Measurements from ENCODE around the gene GPD1L. TPM values are rescaled to one million over a fixed set of nuclear protein-coding genes. Genes with fewer than 3 reads are reported as not detected.

Gene GPD1L
- total RNA-seq, 1 donor from 2014 or later: 11.2 TPM

DNA sequence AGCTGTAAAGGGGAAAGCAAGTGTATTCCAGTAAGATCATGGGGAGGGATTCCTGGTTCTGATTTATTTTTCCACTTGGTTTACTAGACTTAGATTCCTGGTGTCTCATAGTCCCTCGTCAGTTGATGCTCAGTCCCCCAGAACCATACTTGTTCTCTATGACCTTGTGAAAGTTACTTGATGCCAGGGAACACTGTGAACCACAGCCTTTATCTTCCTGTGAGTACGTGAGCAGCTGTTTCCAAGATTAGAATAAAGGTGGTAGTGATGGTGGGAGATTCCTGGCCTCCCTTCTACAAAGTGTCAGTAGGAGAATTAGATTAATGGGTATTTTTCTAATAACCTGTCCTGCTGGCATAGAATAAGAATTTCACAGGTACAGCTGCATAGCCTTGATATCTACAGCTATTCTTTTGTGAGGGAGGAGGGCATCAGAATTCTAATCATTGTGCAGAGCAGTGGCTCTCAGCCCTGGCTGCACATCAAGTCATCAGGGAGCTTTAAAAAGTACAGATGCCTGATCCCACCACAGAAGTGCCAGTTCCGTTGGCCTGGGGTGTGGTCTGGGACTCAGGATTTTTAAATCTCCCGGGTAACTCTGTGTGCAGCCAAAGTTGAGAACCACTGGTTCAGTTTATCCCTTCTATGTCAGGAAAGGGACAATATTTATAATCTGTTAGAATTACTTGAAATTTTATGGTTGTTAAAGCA, 20.0 kb downstream of the GPD1L start:
- Histone ChIP-seq H3K9me3 (ENCODE audit: insufficient read depth, low read depth, low read length) (no peaks in the 10 kb centered on the region), H3K4me2 (ENCODE audit: low read length) (no peak overlapping the region), H3K4me1 (ENCODE audit: insufficient read depth, low read length) (no peaks in the 10 kb centered on the region), H3K36me3 (ENCODE audit: insufficient read depth, low read length) (no peaks in the 10 kb centered on the region), H3K27me3 (ENCODE audit: insufficient read depth, low read length) (no peaks in the 10 kb centered on the region), H3K79me2 (ENCODE audit: insufficient read depth, low read length) (no peaks in the 10 kb centered on the region), H3K4me3 (ENCODE audit: insufficient read depth, low read depth, low read length) (no peak overlapping the region), H4K20me1 (ENCODE audit: insufficient read depth, low read length) (no peaks in the 10 kb centered on the region), H2AFZ (ENCODE audit: low read depth, low read length) (no peak overlapping the region), H3K9ac (ENCODE audit: low read length) (no peak overlapping the region), H3K27ac (ENCODE audit: low read depth, low read length) (no peak overlapping the region)
- H3K4me3 Mint-ChIP-seq (ENCODE audit: unreplicated experiment): no peak overlapping the region
- no peaks in the 10 kb centered on the region for H3K27me3 Mint-ChIP-seq (ENCODE audit: low read depth, unreplicated experiment)
- TF ChIP-seq EZH2 (IDR thresholded peaks at IDR 0.05; ENCODE audit: insufficient read depth, low read length): no peak
- TF ChIP-seq, protein P1, sequence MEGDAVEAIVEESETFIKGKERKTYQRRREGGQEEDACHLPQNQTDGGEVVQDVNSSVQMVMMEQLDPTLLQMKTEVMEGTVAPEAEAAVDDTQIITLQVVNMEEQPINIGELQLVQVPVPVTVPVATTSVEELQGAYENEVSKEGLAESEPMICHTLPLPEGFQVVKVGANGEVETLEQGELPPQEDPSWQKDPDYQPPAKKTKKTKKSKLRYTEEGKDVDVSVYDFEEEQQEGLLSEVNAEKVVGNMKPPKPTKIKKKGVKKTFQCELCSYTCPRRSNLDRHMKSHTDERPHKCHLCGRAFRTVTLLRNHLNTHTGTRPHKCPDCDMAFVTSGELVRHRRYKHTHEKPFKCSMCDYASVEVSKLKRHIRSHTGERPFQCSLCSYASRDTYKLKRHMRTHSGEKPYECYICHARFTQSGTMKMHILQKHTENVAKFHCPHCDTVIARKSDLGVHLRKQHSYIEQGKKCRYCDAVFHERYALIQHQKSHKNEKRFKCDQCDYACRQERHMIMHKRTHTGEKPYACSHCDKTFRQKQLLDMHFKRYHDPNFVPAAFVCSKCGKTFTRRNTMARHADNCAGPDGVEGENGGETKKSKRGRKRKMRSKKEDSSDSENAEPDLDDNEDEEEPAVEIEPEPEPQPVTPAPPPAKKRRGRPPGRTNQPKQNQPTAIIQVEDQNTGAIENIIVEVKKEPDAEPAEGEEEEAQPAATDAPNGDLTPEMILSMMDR (IDR thresholded peaks at IDR 0.05; ENCODE audit: insufficient read depth, low read depth, low read length): no peak
- H3K4me1 Mint-ChIP-seq (ENCODE audit: low read depth, unreplicated experiment): peaks cover 8% of the 10 kb centered on the region
- no peaks in the 10 kb centered on the region for H3K9me3 Mint-ChIP-seq (ENCODE audit: unreplicated experiment)
- FAIRE-seq: no peak
- no peak for DNase-seq (ENCODE audit: low read depth)
- H3K36me3 Mint-ChIP-seq (ENCODE audit: low read depth, unreplicated experiment): no peaks in the 10 kb centered on the region
- no peak overlapping the region for H3K27ac Mint-ChIP-seq (ENCODE audit: unreplicated experiment)

DNA sequence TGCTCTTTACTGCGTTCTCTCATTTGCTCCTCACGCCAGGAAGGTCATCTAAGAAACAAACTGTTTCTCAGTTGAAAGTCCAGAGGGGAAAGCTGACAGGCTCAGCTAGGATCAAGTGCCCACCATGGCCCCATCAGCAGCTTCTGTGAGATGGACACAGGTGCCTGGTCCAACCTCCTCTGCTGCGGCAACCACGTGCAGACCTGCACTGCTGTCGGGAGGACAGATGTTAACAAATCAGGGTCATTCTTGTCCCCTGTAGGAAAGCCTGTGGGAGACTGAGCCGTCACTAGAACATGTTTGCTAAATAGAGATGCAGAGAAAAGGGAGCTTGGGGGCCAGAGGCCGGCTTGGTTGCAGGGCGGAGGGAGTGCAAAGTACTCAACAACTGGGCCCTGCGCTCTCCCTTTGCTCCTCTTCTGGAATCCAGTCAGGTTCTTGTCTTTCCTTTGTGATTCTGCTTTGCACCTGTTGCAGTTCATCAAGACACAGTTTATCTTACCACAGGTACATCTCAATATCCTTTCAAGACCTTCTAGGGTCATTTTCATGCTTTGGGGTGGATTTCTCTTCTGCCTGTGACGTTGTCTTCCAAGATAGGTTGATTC, 20.9 kb downstream of the GPD1L start:
- Histone ChIP-seq H2AFZ (ENCODE audit: low read depth, low read length) (no peak overlapping the region), H3K4me3 (ENCODE audit: insufficient read depth, low read depth, low read length) (no peak overlapping the region), H4K20me1 (ENCODE audit: insufficient read depth, low read length) (no peaks in the 10 kb centered on the region), H3K9ac (ENCODE audit: low read length) (no peak overlapping the region), H3K27me3 (ENCODE audit: insufficient read depth, low read length) (no peaks in the 10 kb centered on the region), H3K4me2 (ENCODE audit: low read length) (no peak overlapping the region), H3K36me3 (ENCODE audit: insufficient read depth, low read length) (no peaks in the 10 kb centered on the region), H3K4me1 (ENCODE audit: insufficient read depth, low read length) (no peaks in the 10 kb centered on the region), H3K27ac (ENCODE audit: low read depth, low read length) (no peak overlapping the region), H3K79me2 (ENCODE audit: insufficient read depth, low read length) (no peaks in the 10 kb centered on the region), H3K9me3 (ENCODE audit: insufficient read depth, low read depth, low read length) (no peaks in the 10 kb centered on the region)
- Mint-ChIP-seq H3K27ac (ENCODE audit: unreplicated experiment) (no peak overlapping the region), H3K4me3 (ENCODE audit: unreplicated experiment) (no peak overlapping the region), H3K27me3 (ENCODE audit: low read depth, unreplicated experiment) (no peaks in the 10 kb centered on the region), H3K36me3 (ENCODE audit: low read depth, unreplicated experiment) (no peaks in the 10 kb centered on the region), H3K4me1 (ENCODE audit: low read depth, unreplicated experiment) (peaks cover 8% of the 10 kb centered on the region), H3K9me3 (ENCODE audit: unreplicated experiment) (no peaks in the 10 kb centered on the region)
- DNase-seq (ENCODE audit: low read depth): no peak
- no peak for FAIRE-seq
- no peak for TF ChIP-seq EZH2 (IDR thresholded peaks at IDR 0.05; ENCODE audit: insufficient read depth, low read length)
- TF ChIP-seq, protein P1 (IDR thresholded peaks at IDR 0.05; ENCODE audit: insufficient read depth, low read depth, low read length): no peak

DNA sequence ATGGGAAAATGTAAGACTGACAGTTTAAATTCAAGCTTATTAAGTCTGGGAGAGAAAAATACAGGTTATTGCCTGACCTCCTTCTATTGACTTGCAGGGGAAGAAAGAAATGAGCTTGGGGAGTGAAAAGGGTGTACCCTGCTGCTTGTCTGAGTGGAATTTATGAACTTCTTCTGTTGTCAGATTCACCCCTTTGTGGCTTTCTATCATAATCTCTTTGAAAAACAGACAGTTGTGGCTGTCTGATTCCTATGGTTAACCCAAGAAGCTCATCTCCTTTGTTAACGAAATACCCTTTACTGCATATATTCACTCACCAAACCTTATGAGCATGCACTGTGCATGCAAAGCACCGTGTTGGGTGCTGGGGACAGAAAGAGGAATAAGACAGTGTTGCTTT, 22.5 kb downstream of the GPD1L start:
- Mint-ChIP-seq H3K36me3 (ENCODE audit: low read depth, unreplicated experiment) (no peaks in the 10 kb centered on the region), H3K27me3 (ENCODE audit: low read depth, unreplicated experiment) (no peaks in the 10 kb centered on the region), H3K4me1 (ENCODE audit: low read depth, unreplicated experiment) (peaks cover 8% of the 10 kb centered on the region), H3K9me3 (ENCODE audit: unreplicated experiment) (no peaks in the 10 kb centered on the region), H3K4me3 (ENCODE audit: unreplicated experiment) (no peak overlapping the region), H3K27ac (ENCODE audit: unreplicated experiment) (no peak overlapping the region)
- Histone ChIP-seq H3K4me1 (ENCODE audit: insufficient read depth, low read length) (no peaks in the 10 kb centered on the region), H3K4me3 (ENCODE audit: insufficient read depth, low read depth, low read length) (no peak overlapping the region), H3K79me2 (ENCODE audit: insufficient read depth, low read length) (no peaks in the 10 kb centered on the region), H3K27ac (ENCODE audit: low read depth, low read length) (no peak overlapping the region), H4K20me1 (ENCODE audit: insufficient read depth, low read length) (no peaks in the 10 kb centered on the region), H3K36me3 (ENCODE audit: insufficient read depth, low read length) (no peaks in the 10 kb centered on the region), H3K4me2 (ENCODE audit: low read length) (no peak overlapping the region), H3K9me3 (ENCODE audit: insufficient read depth, low read depth, low read length) (no peaks in the 10 kb centered on the region), H3K27me3 (ENCODE audit: insufficient read depth, low read length) (no peaks in the 10 kb centered on the region), H3K9ac (ENCODE audit: low read length) (no peak overlapping the region), H2AFZ (ENCODE audit: low read depth, low read length) (no peak overlapping the region)
- FAIRE-seq (no peak), DNase-seq (ENCODE audit: low read depth) (no peak)
- TF ChIP-seq, protein P1 (IDR thresholded peaks at IDR 0.05; ENCODE audit: insufficient read depth, low read depth, low read length): no peak
- no peak for TF ChIP-seq EZH2 (IDR thresholded peaks at IDR 0.05; ENCODE audit: insufficient read depth, low read length)

Data from astrocyte (in vitro differentiated cells and primary cell).